ENCODE results near the gene CLDN11.

DNA sequence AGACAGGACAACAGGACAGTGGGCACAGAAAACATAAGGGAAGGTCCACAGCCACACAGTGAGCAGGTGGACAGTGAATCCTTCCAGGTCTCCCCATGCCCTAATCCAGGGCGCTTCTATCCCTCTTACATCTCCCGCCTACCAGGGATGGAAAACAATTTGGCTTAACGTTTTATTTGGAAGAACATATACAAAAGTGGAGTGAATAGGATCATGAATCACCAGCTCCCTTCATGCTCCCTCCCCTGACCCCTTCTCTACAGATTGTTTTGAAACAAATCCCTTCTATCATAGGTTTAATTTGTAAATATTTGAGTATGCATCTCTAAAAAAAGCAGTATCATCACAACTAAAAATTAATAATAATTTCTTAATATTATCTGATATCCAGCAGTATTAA is 52.5 kb downstream of the CLDN11 start:
- no peak for TF ChIP-seq EZH2 (IDR thresholded peaks at IDR 0.05)
- TF ChIP-seq, protein P1, sequence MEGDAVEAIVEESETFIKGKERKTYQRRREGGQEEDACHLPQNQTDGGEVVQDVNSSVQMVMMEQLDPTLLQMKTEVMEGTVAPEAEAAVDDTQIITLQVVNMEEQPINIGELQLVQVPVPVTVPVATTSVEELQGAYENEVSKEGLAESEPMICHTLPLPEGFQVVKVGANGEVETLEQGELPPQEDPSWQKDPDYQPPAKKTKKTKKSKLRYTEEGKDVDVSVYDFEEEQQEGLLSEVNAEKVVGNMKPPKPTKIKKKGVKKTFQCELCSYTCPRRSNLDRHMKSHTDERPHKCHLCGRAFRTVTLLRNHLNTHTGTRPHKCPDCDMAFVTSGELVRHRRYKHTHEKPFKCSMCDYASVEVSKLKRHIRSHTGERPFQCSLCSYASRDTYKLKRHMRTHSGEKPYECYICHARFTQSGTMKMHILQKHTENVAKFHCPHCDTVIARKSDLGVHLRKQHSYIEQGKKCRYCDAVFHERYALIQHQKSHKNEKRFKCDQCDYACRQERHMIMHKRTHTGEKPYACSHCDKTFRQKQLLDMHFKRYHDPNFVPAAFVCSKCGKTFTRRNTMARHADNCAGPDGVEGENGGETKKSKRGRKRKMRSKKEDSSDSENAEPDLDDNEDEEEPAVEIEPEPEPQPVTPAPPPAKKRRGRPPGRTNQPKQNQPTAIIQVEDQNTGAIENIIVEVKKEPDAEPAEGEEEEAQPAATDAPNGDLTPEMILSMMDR (IDR thresholded peaks at IDR 0.05 in 2 of 3, conservative IDR thresholded peaks at IDR 0.05 in 1 of 3; ENCODE audit: borderline replicate concordance in 1 of 3, insufficient read depth in 1 of 3, low read depth in 2 of 3, low read length in 2 of 3), result no peak
- TF ChIP-seq YY1 (IDR thresholded peaks at IDR 0.05; ENCODE audit: extremely low read depth, insufficient replicate concordance, low read depth, low read length), result no peak
- TF ChIP-seq POLR2AphosphoS5 (IDR thresholded peaks at IDR 0.05; ENCODE audit: low read depth, low read length), result no peak
- TF ChIP-seq, protein P2, sequence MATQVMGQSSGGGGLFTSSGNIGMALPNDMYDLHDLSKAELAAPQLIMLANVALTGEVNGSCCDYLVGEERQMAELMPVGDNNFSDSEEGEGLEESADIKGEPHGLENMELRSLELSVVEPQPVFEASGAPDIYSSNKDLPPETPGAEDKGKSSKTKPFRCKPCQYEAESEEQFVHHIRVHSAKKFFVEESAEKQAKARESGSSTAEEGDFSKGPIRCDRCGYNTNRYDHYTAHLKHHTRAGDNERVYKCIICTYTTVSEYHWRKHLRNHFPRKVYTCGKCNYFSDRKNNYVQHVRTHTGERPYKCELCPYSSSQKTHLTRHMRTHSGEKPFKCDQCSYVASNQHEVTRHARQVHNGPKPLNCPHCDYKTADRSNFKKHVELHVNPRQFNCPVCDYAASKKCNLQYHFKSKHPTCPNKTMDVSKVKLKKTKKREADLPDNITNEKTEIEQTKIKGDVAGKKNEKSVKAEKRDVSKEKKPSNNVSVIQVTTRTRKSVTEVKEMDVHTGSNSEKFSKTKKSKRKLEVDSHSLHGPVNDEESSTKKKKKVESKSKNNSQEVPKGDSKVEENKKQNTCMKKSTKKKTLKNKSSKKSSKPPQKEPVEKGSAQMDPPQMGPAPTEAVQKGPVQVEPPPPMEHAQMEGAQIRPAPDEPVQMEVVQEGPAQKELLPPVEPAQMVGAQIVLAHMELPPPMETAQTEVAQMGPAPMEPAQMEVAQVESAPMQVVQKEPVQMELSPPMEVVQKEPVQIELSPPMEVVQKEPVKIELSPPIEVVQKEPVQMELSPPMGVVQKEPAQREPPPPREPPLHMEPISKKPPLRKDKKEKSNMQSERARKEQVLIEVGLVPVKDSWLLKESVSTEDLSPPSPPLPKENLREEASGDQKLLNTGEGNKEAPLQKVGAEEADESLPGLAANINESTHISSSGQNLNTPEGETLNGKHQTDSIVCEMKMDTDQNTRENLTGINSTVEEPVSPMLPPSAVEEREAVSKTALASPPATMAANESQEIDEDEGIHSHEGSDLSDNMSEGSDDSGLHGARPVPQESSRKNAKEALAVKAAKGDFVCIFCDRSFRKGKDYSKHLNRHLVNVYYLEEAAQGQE (IDR thresholded peaks at IDR 0.05; ENCODE audit: low read depth), result no peak
- no peak for TF ChIP-seq TCF7L2 (IDR thresholded peaks at IDR 0.05; ENCODE audit: borderline replicate concordance, extremely low read depth, insufficient read depth, insufficient read length)
- TF ChIP-seq, protein P3, sequence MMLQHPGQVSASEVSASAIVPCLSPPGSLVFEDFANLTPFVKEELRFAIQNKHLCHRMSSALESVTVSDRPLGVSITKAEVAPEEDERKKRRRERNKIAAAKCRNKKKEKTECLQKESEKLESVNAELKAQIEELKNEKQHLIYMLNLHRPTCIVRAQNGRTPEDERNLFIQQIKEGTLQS (IDR thresholded peaks at IDR 0.05), result no peak
- no peak for TF ChIP-seq EZH2phosphoT487 (IDR thresholded peaks at IDR 0.05; ENCODE audit: borderline replicate concordance)
- no peak for TF ChIP-seq POLR2A (IDR thresholded peaks at IDR 0.05; ENCODE audit: borderline replicate concordance, extremely low read depth, insufficient read depth, insufficient read length)
- TF ChIP-seq, protein P4, sequence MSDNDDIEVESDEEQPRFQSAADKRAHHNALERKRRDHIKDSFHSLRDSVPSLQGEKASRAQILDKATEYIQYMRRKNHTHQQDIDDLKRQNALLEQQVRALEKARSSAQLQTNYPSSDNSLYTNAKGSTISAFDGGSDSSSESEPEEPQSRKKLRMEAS (IDR thresholded peaks at IDR 0.05), result no peak
- no peak for TF ChIP-seq CBX3 (IDR thresholded peaks at IDR 0.05; ENCODE audit: low read depth)
- TF ChIP-seq RAD21 (IDR thresholded peaks at IDR 0.05; ENCODE audit: low read depth), result no peak
- no peak for TF ChIP-seq EGR1 (IDR thresholded peaks at IDR 0.05; ENCODE audit: low read depth)
- TF ChIP-seq ELF1 (IDR thresholded peaks at IDR 0.05; ENCODE audit: borderline replicate concordance, low read depth), result no peak

All from HCT116 (cell line).